ENCODE measurements around the gene UNC13C.
A peak's percentile ranks its signal among the peaks of the same experiment; 100 is the strongest.

The UNC13C gene

DNA sequence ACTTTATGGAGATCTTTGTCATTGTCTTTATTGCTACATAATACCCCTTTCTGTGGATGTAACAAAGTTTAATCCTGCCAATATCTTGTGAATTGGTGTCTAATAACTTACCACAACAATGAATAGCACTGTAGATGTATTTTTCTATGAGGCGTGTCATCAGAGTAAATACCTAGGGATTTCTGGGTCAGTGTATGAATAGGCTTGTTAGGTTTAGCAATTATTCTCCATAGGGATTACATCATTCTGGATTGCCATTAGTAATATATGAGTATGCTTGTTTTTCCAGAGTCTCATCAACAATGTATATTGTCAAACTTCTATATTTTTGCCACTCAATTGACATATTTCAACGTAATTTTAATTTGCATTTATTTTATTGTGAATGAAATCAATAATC, 67.9 kb downstream of the UNC13C start:
- Histone ChIP-seq H3K36me3 (ENCODE audit: low read depth) (no peaks in the 10 kb centered on the region), H3K27ac (ENCODE audit: poor library complexity, severe bottlenecking) (no peak overlapping the region), H3K9me3 (ENCODE audit: severe bottlenecking) (peaks cover 3% of the 10 kb centered on the region), H3K4me1 (ENCODE audit: insufficient read depth, poor library complexity, severe bottlenecking) (no peaks in the 10 kb centered on the region), H3K27me3 (ENCODE audit: insufficient read depth, poor library complexity, severe bottlenecking) (no peaks in the 10 kb centered on the region), H3K4me3 (ENCODE audit: severe bottlenecking) (no peak overlapping the region)
- TF ChIP-seq, protein P1, sequence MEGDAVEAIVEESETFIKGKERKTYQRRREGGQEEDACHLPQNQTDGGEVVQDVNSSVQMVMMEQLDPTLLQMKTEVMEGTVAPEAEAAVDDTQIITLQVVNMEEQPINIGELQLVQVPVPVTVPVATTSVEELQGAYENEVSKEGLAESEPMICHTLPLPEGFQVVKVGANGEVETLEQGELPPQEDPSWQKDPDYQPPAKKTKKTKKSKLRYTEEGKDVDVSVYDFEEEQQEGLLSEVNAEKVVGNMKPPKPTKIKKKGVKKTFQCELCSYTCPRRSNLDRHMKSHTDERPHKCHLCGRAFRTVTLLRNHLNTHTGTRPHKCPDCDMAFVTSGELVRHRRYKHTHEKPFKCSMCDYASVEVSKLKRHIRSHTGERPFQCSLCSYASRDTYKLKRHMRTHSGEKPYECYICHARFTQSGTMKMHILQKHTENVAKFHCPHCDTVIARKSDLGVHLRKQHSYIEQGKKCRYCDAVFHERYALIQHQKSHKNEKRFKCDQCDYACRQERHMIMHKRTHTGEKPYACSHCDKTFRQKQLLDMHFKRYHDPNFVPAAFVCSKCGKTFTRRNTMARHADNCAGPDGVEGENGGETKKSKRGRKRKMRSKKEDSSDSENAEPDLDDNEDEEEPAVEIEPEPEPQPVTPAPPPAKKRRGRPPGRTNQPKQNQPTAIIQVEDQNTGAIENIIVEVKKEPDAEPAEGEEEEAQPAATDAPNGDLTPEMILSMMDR (IDR thresholded peaks at IDR 0.05; ENCODE audit: poor library complexity, severe bottlenecking) = no peak
- peak; percentile 65 for ATAC-seq (ENCODE audit: low read depth)
- DNase-seq (ENCODE audit: low spot score) = no peak

DNA sequence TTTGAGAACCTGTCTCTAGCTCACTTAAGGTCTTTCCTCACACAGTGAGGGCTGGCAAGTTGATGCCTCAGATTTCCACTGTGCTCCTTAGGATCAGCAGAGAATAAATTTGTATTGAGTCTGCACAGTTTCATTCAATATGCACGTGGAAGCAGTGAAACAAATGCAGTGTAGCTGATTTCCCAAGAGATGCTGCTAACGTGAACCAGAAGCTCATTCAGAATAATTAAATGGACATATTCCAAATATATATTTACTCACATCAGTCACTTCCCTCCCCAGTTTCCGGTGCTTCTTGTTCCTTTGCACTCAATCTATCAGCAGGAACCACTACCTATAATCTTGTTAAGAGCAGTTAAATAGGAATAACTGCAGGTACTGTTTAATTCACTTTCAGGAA, 86.1 kb downstream of the UNC13C start:
- Histone ChIP-seq H3K4me3 (ENCODE audit: severe bottlenecking) (no peak overlapping the region), H3K4me1 (ENCODE audit: insufficient read depth, poor library complexity, severe bottlenecking) (no peaks in the 10 kb centered on the region), H3K36me3 (ENCODE audit: low read depth) (no peaks in the 10 kb centered on the region), H3K9me3 (ENCODE audit: severe bottlenecking) (no peaks in the 10 kb centered on the region), H3K27me3 (ENCODE audit: insufficient read depth, poor library complexity, severe bottlenecking) (peaks cover 5% of the 10 kb centered on the region), H3K27ac (ENCODE audit: poor library complexity, severe bottlenecking) (no peak overlapping the region)
- ATAC-seq (ENCODE audit: low read depth) = no peak
- TF ChIP-seq, protein P1 (IDR thresholded peaks at IDR 0.05; ENCODE audit: poor library complexity, severe bottlenecking) = no peak
- DNase-seq (ENCODE audit: low spot score) = no peak

DNA sequence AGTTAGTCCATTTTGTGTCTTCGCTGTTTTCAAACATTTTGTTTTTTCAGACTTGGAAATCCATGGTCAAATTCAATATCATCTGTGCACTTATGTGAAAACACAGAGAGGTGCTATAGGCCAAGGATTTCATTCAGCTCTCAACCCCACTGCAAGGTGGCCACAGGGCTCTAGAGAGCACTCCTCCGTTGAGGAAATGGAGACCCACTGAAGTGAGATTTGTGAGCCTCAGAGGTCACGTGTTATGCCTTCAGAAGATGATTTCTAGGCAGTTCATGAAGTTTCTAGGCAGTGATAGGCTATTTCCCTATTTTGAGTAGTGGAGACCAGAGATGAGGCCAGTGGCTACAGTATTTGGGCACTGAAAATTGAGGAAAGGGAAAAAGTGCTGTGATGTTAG, 88.2 kb downstream of the UNC13C start:
- H3K36me3 ChIP-seq (ENCODE audit: low read depth) = no peaks in the 10 kb centered on the region
- TF ChIP-seq, protein P1 (IDR thresholded peaks at IDR 0.05; ENCODE audit: poor library complexity, severe bottlenecking) = no peak
- H3K27ac ChIP-seq (ENCODE audit: poor library complexity, severe bottlenecking) = no peak overlapping the region
- no peak overlapping the region for H3K4me3 ChIP-seq (ENCODE audit: severe bottlenecking)
- peaks cover 5% of the 10 kb centered on the region for H3K27me3 ChIP-seq (ENCODE audit: insufficient read depth, poor library complexity, severe bottlenecking)
- no peak for ATAC-seq (ENCODE audit: low read depth)
- no peak for DNase-seq (ENCODE audit: low spot score)
- no peaks in the 10 kb centered on the region for H3K9me3 ChIP-seq (ENCODE audit: severe bottlenecking)
- no peaks in the 10 kb centered on the region for H3K4me1 ChIP-seq (ENCODE audit: insufficient read depth, poor library complexity, severe bottlenecking)

DNA sequence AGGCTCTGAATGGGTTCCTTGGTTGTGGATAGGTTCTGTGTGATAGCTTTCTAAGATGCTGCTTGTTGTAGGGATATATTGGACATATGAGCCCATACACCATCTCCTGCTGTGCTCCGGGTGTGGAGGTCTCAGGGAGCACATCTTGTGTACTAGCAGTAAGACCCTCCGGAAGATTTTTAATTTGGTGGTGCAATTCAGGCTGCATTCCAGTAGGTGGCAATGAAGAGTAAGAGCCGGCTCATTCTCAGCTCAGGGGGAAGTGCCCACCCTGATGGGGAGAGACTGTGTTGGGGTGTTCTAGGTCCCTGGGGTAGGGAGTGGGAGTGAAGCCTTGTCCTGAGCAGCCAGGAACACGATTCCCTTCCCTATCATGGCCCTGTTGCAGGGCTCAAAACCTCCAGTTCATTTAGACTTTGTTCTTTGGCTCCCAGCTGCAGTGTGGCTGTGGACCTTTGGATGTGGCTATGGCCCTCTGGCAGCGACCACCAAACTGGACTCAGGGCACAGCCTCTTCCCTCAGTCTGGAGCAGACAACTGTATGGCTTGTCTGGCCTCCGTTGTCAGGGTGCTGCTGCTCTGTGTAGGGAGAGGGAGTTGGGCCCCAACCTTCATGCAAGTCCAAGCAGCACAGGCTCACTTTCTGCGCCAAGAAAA, 104.7 kb downstream of the UNC13C start:
- 0 out of 3 replicates have a peak, but pooled peaks have one; percentile 14 for ATAC-seq (ENCODE audit: low read depth)
- H3K27ac ChIP-seq (ENCODE audit: poor library complexity, severe bottlenecking) = no peak overlapping the region
- no peaks in the 10 kb centered on the region for H3K36me3 ChIP-seq (ENCODE audit: low read depth)
- no peaks in the 10 kb centered on the region for H3K4me1 ChIP-seq (ENCODE audit: insufficient read depth, poor library complexity, severe bottlenecking)
- no peak for DNase-seq (ENCODE audit: low spot score)
- H3K4me3 ChIP-seq (ENCODE audit: severe bottlenecking) = no peak overlapping the region
- H3K27me3 ChIP-seq (ENCODE audit: insufficient read depth, poor library complexity, severe bottlenecking) = peaks cover 12% of the 10 kb centered on the region
- no peaks in the 10 kb centered on the region for H3K9me3 ChIP-seq (ENCODE audit: severe bottlenecking)
- TF ChIP-seq, protein P1 (IDR thresholded peaks at IDR 0.05; ENCODE audit: poor library complexity, severe bottlenecking) = peak; percentile 89

DNA sequence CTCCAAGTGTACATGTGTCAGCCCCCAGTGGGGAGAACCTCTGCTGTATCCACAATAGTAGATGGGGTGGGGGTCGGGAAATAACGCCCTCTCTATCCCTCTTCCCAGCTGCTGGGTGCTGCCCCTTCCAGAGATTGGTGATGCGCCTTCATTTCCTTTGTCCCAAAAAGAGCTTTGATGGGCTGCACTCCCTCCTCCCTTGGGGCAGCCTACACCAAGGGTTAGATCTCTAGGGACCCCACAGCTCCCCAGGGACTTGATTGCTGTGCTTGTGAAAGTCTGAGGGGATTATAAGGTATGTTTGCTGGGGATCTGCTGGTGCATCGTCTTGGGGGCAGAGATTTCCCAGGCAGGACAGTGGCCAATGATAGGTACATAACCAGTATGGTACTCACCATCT, 105.3 kb downstream of the UNC13C start:
- TF ChIP-seq, protein P1 (IDR thresholded peaks at IDR 0.05; ENCODE audit: poor library complexity, severe bottlenecking) = no peak
- H3K36me3 ChIP-seq (ENCODE audit: low read depth) = no peaks in the 10 kb centered on the region
- no peak overlapping the region for H3K4me3 ChIP-seq (ENCODE audit: severe bottlenecking)
- no peaks in the 10 kb centered on the region for H3K9me3 ChIP-seq (ENCODE audit: severe bottlenecking)
- no peak for ATAC-seq (ENCODE audit: low read depth)
- peaks cover 15% of the 10 kb centered on the region for H3K27me3 ChIP-seq (ENCODE audit: insufficient read depth, poor library complexity, severe bottlenecking)
- no peak for DNase-seq (ENCODE audit: low spot score)
- no peak overlapping the region for H3K27ac ChIP-seq (ENCODE audit: poor library complexity, severe bottlenecking)
- no peaks in the 10 kb centered on the region for H3K4me1 ChIP-seq (ENCODE audit: insufficient read depth, poor library complexity, severe bottlenecking)
